K562 (cell line): ENCODE data around the gene PHPT1. TPM values are rescaled to one million over a fixed set of nuclear protein-coding genes. Genes with fewer than 3 reads are reported as not detected.

Experiments
- ADNP ChIP-seq: fragments of 200-800 bp; sonication (Bioruptor generic); IDR thresholded peaks from 2 replicates; pipeline ENCODE4 v1.6.1; 2016; ENCODE audit warnings: missing genetic modification characterization, missing compliant biosample characterization
- BRD4 ChIP-seq: fragments of 200-600 bp; sonication (generic); IDR thresholded peaks from 2 replicates; pipeline ENCODE4 v1.6.1; 2017; ENCODE audit warnings: inconsistent platforms
- CHCHD3 ChIP-seq: fragments of 250-450 bp; sonication (Bioruptor Pico); IDR thresholded peaks from 2 replicates; pipeline ENCODE4 v2.1.2; 2022; ENCODE audit warnings: mild to moderate bottlenecking
- FOS ChIP-seq: IDR thresholded peaks from 3 replicates; pipeline ENCODE4 v1.6.1; 2011; ENCODE audit not compliant: insufficient read length; ENCODE audit errors: extremely low read depth
- IFI16 ChIP-seq: fragments of 250-450 bp; sonication (Bioruptor Pico); IDR thresholded peaks from 2 replicates; pipeline ENCODE4 v2.1.2; 2022; ENCODE audit warnings: mild to moderate bottlenecking, inconsistent platforms
- KDM5B ChIP-seq: fragments of 200-600 bp; sonication (generic); IDR thresholded peaks from 2 replicates; pipeline ENCODE4 v1.6.1; 2012; ENCODE audit warnings: low read depth, mild to moderate bottlenecking, moderate library complexity, low read length, control low read depth, inconsistent platforms; ENCODE audit not compliant: insufficient replicate concordance
- NBN ChIP-seq: fragments of 450-650 bp; IDR thresholded peaks from 2 replicates; pipeline ENCODE4 v1.6.1; 2016; ENCODE audit warnings: low read depth, mild to moderate bottlenecking
- PURB ChIP-seq: sonication (generic); formaldehyde crosslinking; IDR thresholded peaks from 2 replicates; pipeline ENCODE4 v1.9.0; 2021; ENCODE audit warnings: low read depth, mild to moderate bottlenecking, missing genetic modification reagents
- SIRT6 ChIP-seq: IDR thresholded peaks from one replicate; pipeline ENCODE4 v1.6.1; 2012; ENCODE audit warnings: low read depth, mild to moderate bottlenecking, control low read depth, inconsistent platforms, low read length, moderate library complexity
- SMAD3 ChIP-seq: fragments of 450-650 bp; formaldehyde crosslinking; conservative IDR thresholded peaks from 2 replicates; pipeline ENCODE4 v1.4.0; 2020; ENCODE audit warnings: mild to moderate bottlenecking
- SMARCC2 ChIP-seq: fragments of 450-650 bp; IDR thresholded peaks from 2 replicates; pipeline ENCODE4 v1.6.1; 2017; ENCODE audit warnings: antibody characterized with exemption, moderate library complexity, mild to moderate bottlenecking, low read depth
- SUPT5H ChIP-seq: fragments of 450-650 bp; IDR thresholded peaks from 2 replicates; pipeline ENCODE4 v1.6.1; 2016
- TRIM28 ChIP-seq: fragments of 450-650 bp; IDR thresholded peaks from 2 replicates; pipeline ENCODE4 v1.6.1; 2017
- ZFX ChIP-seq: sonication (generic); formaldehyde crosslinking; IDR thresholded peaks from 2 replicates; pipeline ENCODE4 v1.8.0; 2022; ENCODE audit warnings: mild to moderate bottlenecking, missing genetic modification reagents, moderate library complexity
- ZNF140 ChIP-seq: fragments of 250-450 bp; sonication (Bioruptor Pico); IDR thresholded peaks from 2 replicates; pipeline ENCODE4 v1.8.0; 2021; ENCODE audit warnings: moderate library complexity, mild to moderate bottlenecking, inconsistent platforms
- ZNF263 ChIP-seq: sonication (generic); formaldehyde crosslinking; IDR thresholded peaks from 2 replicates; pipeline ENCODE4 v1.8.0; 2022; ENCODE audit warnings: mild to moderate bottlenecking, missing genetic modification reagents, borderline replicate concordance
- ZNF778 ChIP-seq: fragments of 450-650 bp; formaldehyde crosslinking; IDR thresholded peaks from 2 replicates; pipeline ENCODE4 v1.4.0; 2020; ENCODE audit warnings: mild to moderate bottlenecking, moderate library complexity
- polyA plus RNA-seq, 8 experiments: library from polyadenylated mRNA; depleted of rRNA in 4 of 8; stranded (reverse) in 5 of 8; unstranded in 3 of 8; fragments of >200 nt; fragmentation: Nextera tagmentation in 2 of 8; fragmentation: Illumina TruSeq in 1 of 8; extraction: Ambion mirVana in 2 of 8; extraction: Trizol in 1 of 8; gene quantifications; 2 replicates each; pipeline versions ENCODE4 v1.2.1 to v1.2.3, GENCODE V29; 2011 to 2014; ENCODE audit warnings: inconsistent platforms in 1 of 8, missing spikeins in 1 of 8
- total RNA-seq, 7 experiments: library from RNA; depleted of rRNA in 6 of 7; stranded (reverse); fragments of >200 nt in 6 of 7; fragmentation: Illumina TruSeq in 2 of 7; extraction: Trizol in 2 of 7; gene quantifications; 2 replicates each; pipeline versions ENCODE4 v1.2.1 to v1.2.3, GENCODE V29; 2011 to 2021; ENCODE audit warnings: low replicate concordance in 1 of 7
- TF ChIP-seq, protein P1 (sequence below): fragments of 250-450 bp; sonication (Bioruptor Pico); IDR thresholded peaks from 2 replicates; pipeline ENCODE4 v1.5.0; 2021
- TF ChIP-seq, protein P2 (sequence below): fragments of 250-450 bp; sonication (Bioruptor Pico); IDR thresholded peaks from 2 replicates; pipeline ENCODE4 v1.8.0; 2022; ENCODE audit warnings: moderate library complexity, mild to moderate bottlenecking, inconsistent platforms
- TF ChIP-seq, protein P3 (sequence below): sonication (generic); formaldehyde crosslinking; IDR thresholded peaks from 2 replicates; pipeline ENCODE4 v1.8.0; 2022; ENCODE audit warnings: mild to moderate bottlenecking, missing genetic modification reagents
- TF ChIP-seq, protein P4 (sequence below): fragments of 450-650 bp; formaldehyde crosslinking; IDR thresholded peaks from 2 replicates; pipeline ENCODE4 v1.4.0; 2022; ENCODE audit warnings: mild to moderate bottlenecking, moderate library complexity
- TF ChIP-seq, protein P5 (sequence below): fragments of 250-450 bp; sonication (Bioruptor Pico); IDR thresholded peaks from 2 replicates; pipeline ENCODE4 v1.5.0; 2020; ENCODE audit warnings: mild to moderate bottlenecking

The PHPT1 gene
- total and polyA plus RNA-seq, 9 of the 15 experiments (the other 6 are each of a cell fraction or from before 2014, with no cell fraction given): 20.9 to 166 (median 129) TPM

DNA sequence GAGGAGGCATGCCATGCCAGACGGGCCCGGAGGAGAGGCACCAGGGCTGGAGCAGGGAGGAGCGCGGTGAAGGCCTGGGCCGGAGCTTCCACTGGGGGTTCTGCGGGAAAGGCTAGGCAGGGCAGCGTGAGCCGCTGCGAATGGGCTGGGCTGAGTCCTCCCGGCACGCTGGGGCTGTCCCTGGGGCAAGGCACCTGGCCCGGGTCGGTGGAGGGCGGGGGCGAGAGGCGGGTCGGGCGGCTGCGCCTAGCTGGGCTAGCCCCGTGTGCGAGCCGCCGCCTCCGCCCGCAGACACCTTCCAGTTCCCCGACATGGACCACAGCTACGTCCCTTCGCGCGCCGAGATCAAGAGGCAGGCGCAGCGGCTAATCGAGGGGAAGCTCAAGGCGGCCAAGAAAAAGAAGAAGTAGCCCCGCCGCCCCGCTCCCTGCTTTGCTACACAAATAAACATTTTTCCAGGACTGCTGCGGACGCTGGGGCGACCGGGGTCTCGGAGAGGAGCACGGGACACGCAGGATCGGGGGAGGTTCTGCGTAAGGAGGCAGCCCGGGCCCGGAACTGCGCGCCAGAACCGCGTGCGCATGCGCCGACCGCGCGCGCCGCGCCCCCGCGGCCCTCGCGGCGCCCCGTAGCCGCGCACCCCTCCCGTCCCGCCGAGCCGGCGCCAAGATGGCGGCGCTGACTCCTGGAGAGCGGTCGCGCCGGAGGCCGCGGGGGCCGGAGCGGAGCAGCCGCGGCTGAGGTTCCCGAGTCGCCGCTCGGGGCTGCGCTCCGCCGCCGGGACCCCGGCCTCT, 41.7 kb upstream of the PHPT1 start, which contains the start of gene RABL6 (continued):
- TF ChIP-seq TRIM28 (0 out of 2 replicates have a peak, but pooled peaks have one; percentile 34), BRD4 (no peak), ZNF263 (CRISPR knock-in tag) (no peak), SIRT6 (no peak), SUPT5H (peak; percentile 78), SMARCC2 (no peak), PURB (CRISPR knock-in tag) (no peak), FOS (no peak), CHCHD3 (CRISPR knock-in tag) (no peak), ZNF140 (CRISPR knock-in tag) (no peak), ZFX (CRISPR knock-in tag) (peak; percentile 49), SMAD3 (no peak), ZNF778 (CRISPR knock-in tag) (no peak), NBN (no peak), ADNP (tag) (no peak), IFI16 (no peak), KDM5B (peak; percentile 55)
- TF ChIP-seq, protein P1, sequence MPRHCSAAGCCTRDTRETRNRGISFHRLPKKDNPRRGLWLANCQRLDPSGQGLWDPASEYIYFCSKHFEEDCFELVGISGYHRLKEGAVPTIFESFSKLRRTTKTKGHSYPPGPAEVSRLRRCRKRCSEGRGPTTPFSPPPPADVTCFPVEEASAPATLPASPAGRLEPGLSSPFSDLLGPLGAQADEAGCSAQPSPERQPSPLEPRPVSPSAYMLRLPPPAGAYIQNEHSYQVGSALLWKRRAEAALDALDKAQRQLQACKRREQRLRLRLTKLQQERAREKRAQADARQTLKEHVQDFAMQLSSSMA (CRISPR knock-in tag): no peak
- TF ChIP-seq, protein P2, sequence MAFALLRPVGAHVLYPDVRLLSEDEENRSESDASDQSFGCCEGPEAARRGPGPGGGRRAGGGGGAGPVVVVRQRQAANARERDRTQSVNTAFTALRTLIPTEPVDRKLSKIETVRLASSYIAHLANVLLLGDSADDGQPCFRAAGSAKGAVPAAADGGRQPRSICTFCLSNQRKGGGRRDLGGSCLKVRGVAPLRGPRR (CRISPR knock-in tag): no peak
- TF ChIP-seq, protein P3, sequence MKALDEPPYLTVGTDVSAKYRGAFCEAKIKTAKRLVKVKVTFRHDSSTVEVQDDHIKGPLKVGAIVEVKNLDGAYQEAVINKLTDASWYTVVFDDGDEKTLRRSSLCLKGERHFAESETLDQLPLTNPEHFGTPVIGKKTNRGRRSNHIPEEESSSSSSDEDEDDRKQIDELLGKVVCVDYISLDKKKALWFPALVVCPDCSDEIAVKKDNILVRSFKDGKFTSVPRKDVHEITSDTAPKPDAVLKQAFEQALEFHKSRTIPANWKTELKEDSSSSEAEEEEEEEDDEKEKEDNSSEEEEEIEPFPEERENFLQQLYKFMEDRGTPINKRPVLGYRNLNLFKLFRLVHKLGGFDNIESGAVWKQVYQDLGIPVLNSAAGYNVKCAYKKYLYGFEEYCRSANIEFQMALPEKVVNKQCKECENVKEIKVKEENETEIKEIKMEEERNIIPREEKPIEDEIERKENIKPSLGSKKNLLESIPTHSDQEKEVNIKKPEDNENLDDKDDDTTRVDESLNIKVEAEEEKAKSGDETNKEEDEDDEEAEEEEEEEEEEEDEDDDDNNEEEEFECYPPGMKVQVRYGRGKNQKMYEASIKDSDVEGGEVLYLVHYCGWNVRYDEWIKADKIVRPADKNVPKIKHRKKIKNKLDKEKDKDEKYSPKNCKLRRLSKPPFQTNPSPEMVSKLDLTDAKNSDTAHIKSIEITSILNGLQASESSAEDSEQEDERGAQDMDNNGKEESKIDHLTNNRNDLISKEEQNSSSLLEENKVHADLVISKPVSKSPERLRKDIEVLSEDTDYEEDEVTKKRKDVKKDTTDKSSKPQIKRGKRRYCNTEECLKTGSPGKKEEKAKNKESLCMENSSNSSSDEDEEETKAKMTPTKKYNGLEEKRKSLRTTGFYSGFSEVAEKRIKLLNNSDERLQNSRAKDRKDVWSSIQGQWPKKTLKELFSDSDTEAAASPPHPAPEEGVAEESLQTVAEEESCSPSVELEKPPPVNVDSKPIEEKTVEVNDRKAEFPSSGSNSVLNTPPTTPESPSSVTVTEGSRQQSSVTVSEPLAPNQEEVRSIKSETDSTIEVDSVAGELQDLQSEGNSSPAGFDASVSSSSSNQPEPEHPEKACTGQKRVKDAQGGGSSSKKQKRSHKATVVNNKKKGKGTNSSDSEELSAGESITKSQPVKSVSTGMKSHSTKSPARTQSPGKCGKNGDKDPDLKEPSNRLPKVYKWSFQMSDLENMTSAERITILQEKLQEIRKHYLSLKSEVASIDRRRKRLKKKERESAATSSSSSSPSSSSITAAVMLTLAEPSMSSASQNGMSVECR: no peak
- TF ChIP-seq, protein P4, sequence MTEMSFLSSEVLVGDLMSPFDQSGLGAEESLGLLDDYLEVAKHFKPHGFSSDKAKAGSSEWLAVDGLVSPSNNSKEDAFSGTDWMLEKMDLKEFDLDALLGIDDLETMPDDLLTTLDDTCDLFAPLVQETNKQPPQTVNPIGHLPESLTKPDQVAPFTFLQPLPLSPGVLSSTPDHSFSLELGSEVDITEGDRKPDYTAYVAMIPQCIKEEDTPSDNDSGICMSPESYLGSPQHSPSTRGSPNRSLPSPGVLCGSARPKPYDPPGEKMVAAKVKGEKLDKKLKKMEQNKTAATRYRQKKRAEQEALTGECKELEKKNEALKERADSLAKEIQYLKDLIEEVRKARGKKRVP: no peak
- TF ChIP-seq, protein P5, sequence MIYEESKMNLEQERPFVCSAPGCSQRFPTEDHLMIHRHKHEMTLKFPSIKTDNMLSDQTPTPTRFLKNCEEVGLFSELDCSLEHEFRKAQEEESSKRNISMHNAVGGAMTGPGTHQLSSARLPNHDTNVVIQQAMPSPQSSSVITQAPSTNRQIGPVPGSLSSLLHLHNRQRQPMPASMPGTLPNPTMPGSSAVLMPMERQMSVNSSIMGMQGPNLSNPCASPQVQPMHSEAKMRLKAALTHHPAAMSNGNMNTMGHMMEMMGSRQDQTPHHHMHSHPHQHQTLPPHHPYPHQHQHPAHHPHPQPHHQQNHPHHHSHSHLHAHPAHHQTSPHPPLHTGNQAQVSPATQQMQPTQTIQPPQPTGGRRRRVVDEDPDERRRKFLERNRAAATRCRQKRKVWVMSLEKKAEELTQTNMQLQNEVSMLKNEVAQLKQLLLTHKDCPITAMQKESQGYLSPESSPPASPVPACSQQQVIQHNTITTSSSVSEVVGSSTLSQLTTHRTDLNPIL (CRISPR knock-in tag): no peak
